GOT3 (cell line): ENCODE measurements around the gene WHRN.

Experiments
- DNase-seq: peaks from one replicate; lab custom pipeline; 2025; ENCODE audit warnings: mixed read lengths; lab: John Stamatoyannopoulos, UW

The WHRN gene

GRCh38 chr9:114397848-114398605, 107.2 kb downstream of the WHRN start:
- DNase-seq, result peak; percentile 72

- no peak for DNase-seq
Measured at GRCh38 chr9:114397219-114397847, 107.9 kb downstream of the WHRN start.

DNA sequence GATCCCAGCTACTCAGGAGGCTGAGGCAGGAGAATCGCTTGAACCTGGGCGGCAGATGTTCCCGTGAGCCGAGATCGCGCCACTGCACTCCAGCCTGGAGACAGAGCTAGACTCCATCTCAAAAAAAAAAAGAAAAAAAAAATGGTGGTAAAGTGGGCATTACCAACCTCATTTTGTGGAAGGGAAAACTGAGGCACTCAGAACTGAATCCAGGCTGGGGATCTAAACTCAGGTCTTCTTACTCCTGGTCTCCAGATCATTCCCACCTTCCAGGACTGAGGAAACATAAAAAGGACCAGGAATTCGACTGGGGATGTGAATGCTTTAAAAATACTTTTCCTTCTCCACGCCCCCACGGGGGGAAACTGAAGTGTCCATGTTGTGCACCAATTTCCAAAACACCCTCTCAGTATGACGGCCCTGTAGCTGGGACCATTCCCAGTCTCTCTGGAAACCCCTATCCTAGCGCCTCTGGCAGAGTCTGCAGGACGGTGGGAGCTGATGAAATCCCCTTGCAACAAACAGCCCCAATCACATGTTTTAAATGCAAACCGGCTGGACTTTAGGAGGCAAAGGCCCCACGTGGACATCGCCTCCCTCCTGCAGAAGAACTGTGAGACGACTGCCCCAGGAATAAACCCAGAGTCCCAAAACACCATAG, 108.6 kb downstream of the WHRN start:
- DNase-seq, result no peak

DNA sequence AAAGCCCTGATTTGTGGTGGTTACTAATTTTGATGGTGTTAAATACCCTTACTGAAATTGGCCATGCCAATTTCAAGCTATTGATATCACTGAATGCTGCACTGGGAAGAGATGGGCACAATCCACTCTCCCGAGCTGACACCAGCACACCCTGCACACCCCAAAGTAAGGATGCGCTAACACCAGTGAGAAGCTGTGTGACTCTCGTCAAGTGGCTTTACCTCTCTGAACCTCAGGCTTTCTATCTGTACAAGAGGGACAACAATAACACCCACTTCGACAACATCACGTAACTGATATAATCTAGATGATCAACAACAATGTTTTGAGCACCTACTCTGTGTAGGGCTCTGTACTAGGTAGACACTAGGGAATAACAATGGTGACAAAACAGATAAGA, 109.5 kb downstream of the WHRN start:
- DNase-seq, result no peak

DNA sequence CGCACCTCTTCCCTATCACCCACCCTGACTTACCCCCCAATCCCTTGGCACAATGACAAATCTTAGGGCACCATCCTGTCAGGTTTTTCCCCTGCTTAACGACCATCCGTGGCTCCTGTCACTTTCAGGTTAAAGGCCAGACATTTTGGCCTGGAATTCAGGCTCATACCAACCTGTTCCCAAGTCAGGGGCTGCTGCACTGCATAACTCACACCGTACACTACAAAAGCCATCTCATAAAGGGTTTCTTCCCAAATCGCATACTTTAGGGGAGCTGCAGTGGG, 110.0 kb downstream of the WHRN start:
- DNase-seq, result no peak

DNA sequence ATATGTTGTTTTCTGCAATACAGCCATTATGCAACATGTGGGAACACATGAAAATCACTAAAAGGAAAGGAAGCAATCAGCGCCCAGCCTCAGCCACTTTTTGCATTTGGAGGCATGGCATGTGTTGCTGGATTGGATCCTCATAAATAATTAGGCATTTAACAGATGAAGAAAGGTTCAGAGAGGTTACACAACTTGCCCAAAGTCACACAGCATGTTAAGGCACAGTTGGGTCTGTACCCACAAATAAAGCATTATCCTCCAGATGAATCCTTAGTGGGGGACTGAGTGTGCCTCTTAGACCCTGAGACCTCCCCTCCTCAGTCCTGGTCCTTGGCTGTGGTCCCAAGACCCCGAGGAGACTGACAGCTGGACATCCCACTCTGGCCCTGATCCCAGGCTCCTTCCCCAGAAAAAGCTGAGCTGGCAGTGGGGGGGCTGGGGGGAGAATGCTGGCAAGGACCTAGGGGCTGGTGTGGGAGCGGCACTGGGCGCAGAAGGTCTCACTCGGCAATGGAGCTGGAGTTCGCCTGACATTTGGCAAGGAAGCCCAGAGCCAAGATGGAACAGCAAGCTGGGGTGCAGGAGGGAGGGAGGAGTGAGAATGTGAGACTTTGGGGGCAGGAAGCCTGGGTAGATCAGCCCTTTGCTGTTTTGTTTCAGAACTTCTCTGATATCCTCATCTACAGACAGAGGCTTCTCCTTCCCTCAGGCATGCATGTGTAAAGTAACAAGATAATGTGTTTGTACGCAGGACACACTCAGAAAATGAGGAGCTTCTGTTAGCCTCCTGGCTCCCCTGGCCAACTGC, 110.5 kb downstream of the WHRN start:
- no peak for DNase-seq

GRCh38 chr9:114392749-114393112, 112.5 kb downstream of the WHRN start:
- DNase-seq, result no peak

DNA sequence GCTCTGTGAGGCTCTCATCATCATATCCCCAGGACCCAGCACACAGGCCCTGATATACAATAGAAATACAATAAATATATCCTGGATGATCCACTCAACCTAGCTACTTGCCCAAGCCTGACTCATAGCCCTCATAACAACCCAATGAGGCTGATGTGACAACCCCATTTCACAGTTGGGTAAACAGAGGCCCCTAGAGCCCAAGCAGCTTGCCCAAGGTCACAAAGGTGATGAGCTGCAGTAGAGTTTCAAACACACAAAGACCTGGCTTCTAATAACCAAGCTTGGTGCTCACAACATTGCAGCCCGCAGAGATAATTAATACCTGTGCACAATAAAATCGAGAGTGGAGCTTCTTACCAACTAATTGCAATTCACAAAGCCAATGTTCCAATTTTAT, 114.3 kb downstream of the WHRN start:
- DNase-seq, result no peak

DNA sequence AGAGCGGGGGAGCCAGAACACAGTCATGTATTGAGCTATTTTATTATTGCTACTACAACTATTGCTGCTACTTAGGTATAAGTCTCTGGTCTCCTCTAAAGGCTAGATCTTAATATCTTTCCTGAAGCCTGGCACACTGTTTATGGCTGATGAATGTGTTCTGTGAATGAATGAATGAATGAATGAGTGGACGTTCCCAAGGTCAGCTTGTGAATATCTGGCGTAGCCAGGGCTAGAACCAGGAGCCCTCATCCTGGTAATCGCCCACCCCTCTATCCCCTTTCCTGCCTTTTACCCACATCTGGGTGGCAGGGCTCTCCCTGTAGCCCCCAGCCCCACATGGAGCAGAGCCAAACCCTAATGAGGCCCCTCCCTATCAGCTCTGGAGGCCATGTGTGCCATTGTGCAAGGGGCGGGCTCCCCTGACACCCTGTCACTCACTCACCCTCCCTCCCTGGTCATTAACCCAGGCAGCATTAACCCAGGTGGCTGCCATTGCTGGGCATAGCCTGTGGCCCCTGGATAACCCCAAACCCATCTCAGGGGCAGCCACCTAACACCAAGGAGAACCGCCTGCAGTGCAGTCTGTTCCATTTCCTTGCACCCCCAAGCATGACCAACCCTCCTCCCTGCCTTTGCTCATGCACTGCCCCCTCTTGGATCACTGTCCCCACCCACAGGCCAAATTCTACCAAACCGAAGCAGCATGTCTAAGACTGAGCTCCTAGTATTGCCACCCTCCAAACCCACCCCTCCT, 115.5 kb downstream of the WHRN start:
- no peak for DNase-seq

GRCh38 chr9:114388764-114389375, 116.4 kb downstream of the WHRN start:
- DNase-seq, result no peak

DNA sequence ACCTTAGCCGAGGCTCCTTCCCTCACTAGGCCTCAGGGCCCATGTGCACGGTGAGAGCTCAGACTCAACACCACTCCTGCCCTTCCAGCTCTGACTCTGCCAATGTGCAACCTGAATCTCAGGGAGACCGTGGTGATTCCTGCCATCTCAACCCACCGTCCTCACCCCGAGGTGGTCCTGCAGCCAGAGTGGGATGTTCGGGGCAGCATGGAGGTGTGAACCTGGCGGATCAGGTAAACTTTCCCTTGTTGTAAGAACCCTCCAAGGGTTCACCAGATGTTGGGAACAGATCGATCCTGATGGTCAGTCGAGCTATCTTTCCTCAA, 117.0 kb downstream of the WHRN start:
- DNase-seq, result no peak

DNA sequence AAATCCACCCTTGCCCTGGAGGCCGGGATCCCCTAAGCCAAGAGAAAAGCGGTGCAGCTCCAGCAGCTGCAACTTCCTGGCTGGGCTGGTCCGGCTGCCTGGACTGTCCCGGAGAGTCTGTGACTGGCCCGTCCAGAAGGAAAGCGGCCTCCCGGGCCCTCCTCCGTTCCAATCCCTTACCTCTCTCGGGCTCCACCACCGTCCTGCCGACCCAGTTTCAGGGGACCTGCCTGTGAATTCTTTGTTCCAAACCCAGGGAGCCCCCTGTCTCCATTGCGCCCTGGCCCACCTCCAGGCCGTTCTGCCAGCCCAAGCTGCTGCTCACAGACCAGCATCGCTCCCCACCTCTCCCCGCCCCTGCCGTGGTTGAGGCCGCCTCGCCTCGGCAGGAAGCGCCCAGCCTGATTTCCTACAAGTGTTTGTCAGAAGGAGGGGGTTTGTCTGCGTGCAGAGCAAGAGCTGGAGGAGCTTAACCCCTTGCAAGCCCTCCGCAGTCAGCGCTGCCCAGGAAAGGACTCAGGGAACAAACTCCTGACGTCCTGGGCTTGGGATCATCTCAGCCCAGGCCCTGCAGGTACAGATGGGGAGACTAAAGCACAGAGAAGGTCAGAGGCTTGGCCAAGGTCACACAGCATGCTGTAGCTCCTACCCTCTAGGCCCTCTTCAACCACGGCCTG, 117.5 kb downstream of the WHRN start, which contains the start of gene AKNA:
TSS of gene AKNA (minus strand) at position 303 of the 677 bp plus-strand sequence. CDS start 6,649 bp downstream, outside the sequence.
- DNase-seq, result peak; percentile 41

DNA sequence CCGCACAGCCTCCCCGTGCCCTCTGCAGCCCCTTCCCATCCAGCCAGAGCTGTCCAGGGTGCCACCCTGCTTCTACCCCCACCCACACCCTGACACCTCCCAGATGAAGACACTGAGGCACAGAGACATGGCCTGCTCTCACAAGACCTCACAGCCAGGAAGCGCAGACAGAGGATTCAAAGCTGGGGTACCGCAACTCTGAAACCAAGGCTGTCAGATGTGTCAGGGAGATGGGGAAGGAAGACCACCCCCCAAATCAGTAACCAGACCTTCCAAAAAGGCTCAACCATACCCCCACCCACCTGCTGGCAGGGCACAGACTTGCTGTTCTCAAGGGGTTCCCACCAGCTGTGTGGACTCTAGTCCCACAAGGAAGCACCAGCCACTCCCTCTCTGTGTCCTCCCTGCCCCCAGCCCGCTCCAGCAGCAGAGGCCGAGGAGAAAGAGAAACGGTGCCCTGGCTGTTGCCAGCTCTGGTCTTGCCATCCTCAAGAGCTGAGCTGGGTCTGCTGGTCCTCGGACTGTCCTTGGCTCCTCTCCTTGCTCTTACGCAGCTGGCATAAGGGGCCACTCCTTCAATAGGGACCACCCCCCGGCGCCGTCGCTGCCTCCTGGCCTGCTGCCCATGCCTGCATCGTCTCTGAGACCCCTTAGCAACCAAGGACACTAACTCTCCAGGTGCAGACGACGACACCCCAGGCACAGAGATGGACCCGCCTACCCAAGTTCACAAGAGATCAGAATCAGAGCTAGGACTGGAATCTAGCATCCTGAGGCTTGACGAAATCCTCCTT, 118.2 kb downstream of the WHRN start:
- DNase-seq, result no peak

DNA sequence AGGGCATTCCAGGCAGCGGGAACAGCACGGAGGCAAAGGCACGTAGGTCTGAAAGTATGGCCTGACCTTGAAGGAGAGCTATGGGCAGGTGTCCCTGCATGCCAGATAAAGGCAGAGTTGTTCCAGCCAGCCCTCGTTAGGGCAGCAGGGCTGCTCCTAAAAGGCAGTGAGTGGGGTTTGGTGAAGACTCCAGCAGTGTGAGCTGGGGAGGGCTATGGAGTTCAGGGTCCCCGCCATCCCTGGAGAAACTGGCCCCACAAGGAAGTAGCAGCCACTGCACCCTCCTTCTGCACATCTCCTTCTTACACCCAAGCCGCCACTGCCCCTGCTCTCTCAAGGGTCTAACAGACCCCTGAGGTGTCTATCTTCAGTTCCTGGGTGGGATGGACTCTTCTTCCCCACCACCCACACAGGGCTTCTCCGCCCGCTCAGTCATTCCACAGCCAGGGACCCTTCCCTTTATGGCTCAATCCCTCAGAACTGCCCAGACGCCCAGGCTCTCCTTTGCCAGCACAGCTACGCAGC, 118.8 kb downstream of the WHRN start:
- DNase-seq, result no peak

GRCh38 chr9:114385397-114386181, 119.7 kb downstream of the WHRN start:
- DNase-seq, result no peak

DNA sequence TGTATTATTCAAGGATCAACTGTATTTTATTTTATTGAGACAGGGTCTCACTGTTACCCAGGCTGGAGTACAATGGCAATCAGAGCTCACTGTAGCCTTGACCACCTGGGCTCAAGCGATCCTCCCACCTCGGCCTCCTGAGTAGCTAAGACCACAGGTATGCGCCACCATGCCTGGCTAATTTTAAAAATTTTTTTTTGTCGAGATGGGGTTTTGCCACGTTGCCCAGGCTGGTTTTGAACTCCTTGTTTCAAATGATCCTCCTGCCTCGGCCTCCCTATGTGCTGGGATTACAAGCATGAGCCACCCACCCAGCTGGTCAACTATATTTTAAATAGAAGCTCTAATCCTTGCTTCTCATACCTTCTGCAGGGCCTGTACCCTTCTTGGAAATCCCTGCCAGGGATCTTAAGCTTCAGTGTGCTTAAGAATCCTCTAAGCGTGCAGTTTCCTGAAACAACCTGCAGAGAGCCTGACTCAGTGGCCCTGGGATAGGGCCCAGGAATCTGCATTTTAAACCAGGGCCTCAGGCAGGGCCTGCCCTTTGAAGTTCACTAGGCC, 120.4 kb downstream of the WHRN start:
- DNase-seq, result no peak

DNA sequence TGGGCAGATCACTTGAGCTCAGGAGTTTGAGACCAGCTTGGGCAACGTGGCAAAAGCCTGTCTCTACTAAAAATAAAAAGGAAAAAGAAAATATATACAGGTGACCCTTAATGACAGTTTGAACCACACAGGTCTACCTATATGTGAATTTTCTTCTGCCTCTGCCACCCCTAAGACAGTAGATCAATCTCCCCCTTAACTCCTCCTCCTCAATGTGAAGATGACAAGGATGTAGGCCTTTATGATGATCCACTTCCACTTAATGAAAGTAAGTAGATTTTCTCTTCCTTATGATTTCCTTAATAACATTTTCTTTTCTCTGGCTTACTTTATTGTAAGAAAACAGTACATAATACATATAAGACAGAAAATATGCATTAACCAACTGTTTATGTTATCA, 120.9 kb downstream of the WHRN start:
- no peak for DNase-seq

DNA sequence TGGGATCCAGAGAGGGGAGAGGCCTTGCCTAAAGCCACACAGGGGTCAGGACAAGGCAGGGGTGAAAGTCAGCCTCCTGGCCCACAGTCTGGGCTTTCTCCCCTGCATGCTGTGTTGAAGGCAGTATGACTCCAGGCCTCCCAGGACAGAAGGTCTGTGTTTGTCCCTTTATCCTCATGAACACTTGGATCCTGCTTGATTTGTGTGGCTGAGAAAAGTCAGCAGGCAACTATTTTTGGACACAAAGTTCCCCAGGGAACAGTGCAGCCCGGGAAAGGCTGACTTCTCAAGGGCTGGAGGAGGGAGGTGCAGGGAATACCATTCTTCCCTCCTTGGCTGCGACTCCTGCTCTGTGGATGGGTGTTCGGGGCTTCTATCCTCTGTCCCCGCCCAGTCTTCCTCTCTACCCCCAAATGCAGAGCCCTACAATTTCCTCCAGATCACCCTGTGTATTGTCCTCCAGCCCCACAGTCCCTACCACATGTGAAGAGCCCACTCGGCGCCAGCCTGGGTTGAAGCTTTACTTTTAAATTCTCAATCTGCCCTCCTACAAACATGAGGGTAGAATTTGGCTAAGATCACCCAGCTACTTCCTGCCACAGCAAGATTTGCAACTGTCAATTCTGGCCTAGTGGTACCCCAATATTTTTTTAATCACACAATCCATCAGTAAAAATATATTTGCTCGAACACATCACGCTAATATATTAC, 121.6 kb downstream of the WHRN start:
- DNase-seq, result no peak
